GM23248 (cell line): ENCODE measurements around the gene HMGN3.

Experiments used
- EZH2 ChIP-seq: fragments of 200-600 bp; sonication (generic); IDR thresholded peaks from 2 replicates; pipeline ENCODE4 v1.6.1; 2018; ENCODE audit warnings: antibody characterized with exemption, mild to moderate bottlenecking; ENCODE audit not compliant: insufficient read depth, poor library complexity, severe bottlenecking
- EZH2phosphoT487 ChIP-seq: fragments of 200-600 bp; sonication (generic); IDR thresholded peaks from 2 replicates; pipeline ENCODE4 v1.6.1; 2018; ENCODE audit warnings: antibody characterized with exemption, moderate library complexity, mild to moderate bottlenecking, low read depth; ENCODE audit not compliant: insufficient read depth

DNA sequence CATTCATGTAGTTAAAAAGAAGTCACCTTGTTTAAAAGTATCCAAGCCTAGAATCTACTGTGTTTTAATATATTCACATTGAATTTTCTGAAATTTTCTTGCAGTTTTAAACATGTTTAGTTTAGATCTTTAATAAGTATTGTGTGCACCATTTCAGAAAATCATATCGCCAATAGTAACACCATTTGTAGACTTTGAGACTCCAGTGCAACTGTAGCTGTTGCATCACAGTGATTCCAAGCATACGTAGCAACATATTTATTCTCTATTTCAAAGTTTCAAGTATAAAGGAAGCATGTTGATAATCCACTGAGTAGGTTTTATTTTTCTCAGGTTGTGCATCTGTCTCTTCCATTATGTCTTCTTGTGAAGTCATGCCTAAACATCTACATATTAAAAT lies 46.4 kb downstream of the HMGN3 start:
- TF ChIP-seq EZH2 (no peak), EZH2phosphoT487 (no peak)
